Calu3 (cell line): ENCODE results near the gene TSPAN9. TPM values are rescaled to one million over a fixed set of nuclear protein-coding genes. Genes with fewer than 3 reads are reported as not detected.

Source experiments
- BruUV-seq: library from RNA; stranded (reverse); fragments of 400-500 nt; replicated peaks from 2 replicates; lab custom pipeline; 2021; lab: Mats Ljungman, UMichigan
- CTCF ChIA-PET: fragments of 300-600 bp; sonication (Branson Sonifier 250); formaldehyde crosslinking; loops from one replicate; lab custom pipeline; 2022; ENCODE audit warnings: antibody characterized with exemption; lab: Charles Lee
- DNase-seq: peaks from one replicate; pipeline ENCODE4 v3.0.0; 2022
- H3K27ac Mint-ChIP-seq: one replicate; pipeline ENCODE4 v1.8.0; 2022; ENCODE audit warnings: mixed read lengths; ENCODE audit not compliant: unreplicated experiment
- H3K27me3 Mint-ChIP-seq: one replicate; pipeline ENCODE4 v1.8.0; 2022; ENCODE audit warnings: mixed read lengths; ENCODE audit not compliant: unreplicated experiment
- H3K36me3 Mint-ChIP-seq: one replicate; pipeline ENCODE4 v1.8.0; 2022; ENCODE audit warnings: mild to moderate bottlenecking, moderate library complexity, mixed read lengths; ENCODE audit not compliant: insufficient read depth, unreplicated experiment
- H3K4me1 Mint-ChIP-seq: one replicate; pipeline ENCODE4 v1.8.0; 2022; ENCODE audit warnings: mild to moderate bottlenecking, low read depth, mixed read lengths; ENCODE audit not compliant: unreplicated experiment
- H3K4me3 Mint-ChIP-seq: one replicate; pipeline ENCODE4 v1.8.0; 2022; ENCODE audit warnings: mild to moderate bottlenecking, low read depth, moderate library complexity, mixed read lengths; ENCODE audit not compliant: unreplicated experiment
- H3K9me3 Mint-ChIP-seq: one replicate; pipeline ENCODE4 v1.8.0; 2022; ENCODE audit warnings: low read depth, mixed read lengths; ENCODE audit not compliant: unreplicated experiment
- intact Hi-C: fragments of 100-400 bp; cut with micrococcal nuclease; formaldehyde crosslinking; loops from one replicate; pipeline ENCODE4 v1.10.0; 2022; ENCODE audit not compliant: unreplicated experiment
- total RNA-seq: library from RNA; stranded (reverse); gene quantifications from 2 replicates; pipeline ENCODE4 v1.2.3, GENCODE V29; 2022
- TF ChIP-seq, protein P1 (sequence below): fragments of 200-600 bp; IDR thresholded peaks from one replicate; pipeline ENCODE4 v1.8.0; 2022; ENCODE audit warnings: antibody characterized with exemption; ENCODE audit not compliant: unreplicated experiment

The TSPAN9 gene
- total RNA-seq, 1 experiment from 2014 or later = 6.0 TPM

DNA sequence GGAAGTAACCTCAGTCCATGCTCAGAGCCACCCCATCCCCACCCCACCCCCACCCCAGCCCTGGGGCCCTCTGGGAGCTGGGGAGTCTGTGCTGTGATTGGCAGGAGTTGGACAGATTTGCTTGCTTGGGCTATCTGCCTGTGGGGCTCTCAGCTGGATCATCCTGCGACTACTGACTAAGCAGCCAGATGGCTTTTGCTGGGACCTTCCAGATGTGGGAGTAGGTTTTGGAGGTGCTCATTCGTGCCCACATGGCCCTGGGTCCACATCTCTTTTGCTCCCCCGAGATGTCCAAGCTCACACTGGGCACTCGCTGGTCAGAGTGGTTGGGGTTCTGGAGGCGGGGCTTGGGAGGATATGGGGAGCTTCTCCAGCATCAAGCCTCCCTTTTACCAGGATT, 138.9 kb downstream of the TSPAN9 start:
- H3K36me3 Mint-ChIP-seq = peaks cover 5% of the 10 kb centered on the region
- no peaks in the 10 kb centered on the region for H3K9me3 Mint-ChIP-seq
- H3K27me3 Mint-ChIP-seq = peaks cover 36% of the 10 kb centered on the region
- no peak overlapping the region for H3K4me3 Mint-ChIP-seq
- TF ChIP-seq, protein P1, sequence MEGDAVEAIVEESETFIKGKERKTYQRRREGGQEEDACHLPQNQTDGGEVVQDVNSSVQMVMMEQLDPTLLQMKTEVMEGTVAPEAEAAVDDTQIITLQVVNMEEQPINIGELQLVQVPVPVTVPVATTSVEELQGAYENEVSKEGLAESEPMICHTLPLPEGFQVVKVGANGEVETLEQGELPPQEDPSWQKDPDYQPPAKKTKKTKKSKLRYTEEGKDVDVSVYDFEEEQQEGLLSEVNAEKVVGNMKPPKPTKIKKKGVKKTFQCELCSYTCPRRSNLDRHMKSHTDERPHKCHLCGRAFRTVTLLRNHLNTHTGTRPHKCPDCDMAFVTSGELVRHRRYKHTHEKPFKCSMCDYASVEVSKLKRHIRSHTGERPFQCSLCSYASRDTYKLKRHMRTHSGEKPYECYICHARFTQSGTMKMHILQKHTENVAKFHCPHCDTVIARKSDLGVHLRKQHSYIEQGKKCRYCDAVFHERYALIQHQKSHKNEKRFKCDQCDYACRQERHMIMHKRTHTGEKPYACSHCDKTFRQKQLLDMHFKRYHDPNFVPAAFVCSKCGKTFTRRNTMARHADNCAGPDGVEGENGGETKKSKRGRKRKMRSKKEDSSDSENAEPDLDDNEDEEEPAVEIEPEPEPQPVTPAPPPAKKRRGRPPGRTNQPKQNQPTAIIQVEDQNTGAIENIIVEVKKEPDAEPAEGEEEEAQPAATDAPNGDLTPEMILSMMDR = no peak
- H3K4me1 Mint-ChIP-seq = no peaks in the 10 kb centered on the region
- no TSS peak for BruUV-seq
- no peak overlapping the region for H3K27ac Mint-ChIP-seq
- CTCF ChIA-PET = no interaction called here
- intact Hi-C loops = no loop called here
- DNase-seq = no peak

DNA sequence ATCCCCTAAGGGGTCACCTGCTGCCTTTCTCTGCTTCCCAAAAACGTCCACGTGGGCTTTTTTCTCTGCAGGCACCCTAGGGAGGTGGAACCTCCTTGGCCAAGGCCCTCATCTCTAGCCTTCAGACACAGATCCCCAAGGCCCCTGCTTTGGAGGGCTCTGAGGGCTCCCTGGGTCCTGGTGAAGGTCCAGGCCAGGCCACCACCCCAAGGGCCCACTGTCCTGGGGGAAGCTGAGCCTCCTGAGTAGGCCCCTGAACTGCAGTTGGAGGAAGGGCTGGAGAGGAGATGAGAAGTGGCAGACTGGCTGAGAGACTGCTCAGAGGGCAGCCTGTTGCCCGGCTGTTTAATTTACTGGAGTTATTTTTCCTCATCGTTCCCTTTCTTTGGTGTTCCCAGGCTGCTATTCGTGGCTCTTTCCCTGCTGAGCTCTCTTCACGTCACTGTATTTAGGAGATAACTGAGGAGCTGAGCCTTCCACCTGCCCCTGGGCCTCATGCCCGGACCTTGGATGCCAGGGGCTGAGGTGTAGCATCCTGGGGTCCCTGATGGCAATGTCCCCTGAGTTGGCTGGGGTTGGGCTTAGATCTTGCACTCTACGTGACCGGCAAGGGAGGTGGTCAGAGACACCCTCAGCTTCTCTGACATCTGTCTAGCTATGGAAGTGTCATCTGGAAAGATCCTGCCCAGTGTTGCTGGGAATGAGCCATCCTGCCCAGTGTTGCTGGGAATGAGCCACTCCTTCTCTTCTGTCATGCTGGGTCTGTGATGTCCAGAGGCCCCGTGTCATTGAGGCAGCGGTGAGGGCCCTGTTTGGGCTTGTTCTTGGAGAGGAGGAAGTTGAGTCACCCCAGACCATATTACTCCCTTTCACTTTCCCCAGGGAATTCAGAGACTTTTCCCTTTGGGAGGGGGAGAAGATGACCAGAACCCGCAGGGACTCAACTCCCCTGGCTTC, 139.8 kb downstream of the TSPAN9 start:
- Mint-ChIP-seq H3K27ac (no peak overlapping the region), H3K4me1 (no peaks in the 10 kb centered on the region), H3K4me3 (no peak overlapping the region), H3K9me3 (no peaks in the 10 kb centered on the region), H3K27me3 (peaks cover 34% of the 10 kb centered on the region), H3K36me3 (peaks cover 5% of the 10 kb centered on the region)
- DNase-seq = no peak
- intact Hi-C loops = no loop called here
- no TSS peak for BruUV-seq
- TF ChIP-seq, protein P1 = no peak
- CTCF ChIA-PET = no interaction called here

DNA sequence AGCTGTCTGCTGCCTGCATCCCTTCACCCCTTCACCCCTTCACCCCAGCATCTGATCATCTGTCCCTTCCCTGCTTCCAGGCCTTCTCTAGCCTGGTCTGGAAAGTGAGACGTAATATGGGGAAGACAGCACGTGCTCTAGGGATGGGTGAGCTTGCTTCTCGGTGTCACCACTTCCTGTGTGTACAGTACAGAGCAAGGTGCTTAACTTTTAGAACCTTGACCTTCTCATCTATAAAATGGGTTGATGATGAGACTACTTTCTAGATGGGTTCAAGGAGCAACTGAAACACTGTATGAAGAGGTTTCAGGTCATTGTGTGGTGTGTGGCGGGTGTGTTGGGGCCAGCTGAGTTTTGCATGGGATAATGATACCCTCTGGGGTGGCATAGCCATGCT, 140.5 kb downstream of the TSPAN9 start:
- peaks cover 5% of the 10 kb centered on the region for H3K36me3 Mint-ChIP-seq
- TF ChIP-seq, protein P1 = no peak
- BruUV-seq = no TSS peak
- peaks cover 27% of the 10 kb centered on the region for H3K27me3 Mint-ChIP-seq
- intact Hi-C loops = no loop called here
- H3K9me3 Mint-ChIP-seq = no peaks in the 10 kb centered on the region
- CTCF ChIA-PET = interaction anchor here (1.4 kb wide), 1 partner anchor 11 kb away, joined by 4 read pairs; no protein-coding TSS in a partner anchor
- DNase-seq = no peak
- no peak overlapping the region for H3K27ac Mint-ChIP-seq
- no peaks in the 10 kb centered on the region for H3K4me1 Mint-ChIP-seq
- no peak overlapping the region for H3K4me3 Mint-ChIP-seq

DNA sequence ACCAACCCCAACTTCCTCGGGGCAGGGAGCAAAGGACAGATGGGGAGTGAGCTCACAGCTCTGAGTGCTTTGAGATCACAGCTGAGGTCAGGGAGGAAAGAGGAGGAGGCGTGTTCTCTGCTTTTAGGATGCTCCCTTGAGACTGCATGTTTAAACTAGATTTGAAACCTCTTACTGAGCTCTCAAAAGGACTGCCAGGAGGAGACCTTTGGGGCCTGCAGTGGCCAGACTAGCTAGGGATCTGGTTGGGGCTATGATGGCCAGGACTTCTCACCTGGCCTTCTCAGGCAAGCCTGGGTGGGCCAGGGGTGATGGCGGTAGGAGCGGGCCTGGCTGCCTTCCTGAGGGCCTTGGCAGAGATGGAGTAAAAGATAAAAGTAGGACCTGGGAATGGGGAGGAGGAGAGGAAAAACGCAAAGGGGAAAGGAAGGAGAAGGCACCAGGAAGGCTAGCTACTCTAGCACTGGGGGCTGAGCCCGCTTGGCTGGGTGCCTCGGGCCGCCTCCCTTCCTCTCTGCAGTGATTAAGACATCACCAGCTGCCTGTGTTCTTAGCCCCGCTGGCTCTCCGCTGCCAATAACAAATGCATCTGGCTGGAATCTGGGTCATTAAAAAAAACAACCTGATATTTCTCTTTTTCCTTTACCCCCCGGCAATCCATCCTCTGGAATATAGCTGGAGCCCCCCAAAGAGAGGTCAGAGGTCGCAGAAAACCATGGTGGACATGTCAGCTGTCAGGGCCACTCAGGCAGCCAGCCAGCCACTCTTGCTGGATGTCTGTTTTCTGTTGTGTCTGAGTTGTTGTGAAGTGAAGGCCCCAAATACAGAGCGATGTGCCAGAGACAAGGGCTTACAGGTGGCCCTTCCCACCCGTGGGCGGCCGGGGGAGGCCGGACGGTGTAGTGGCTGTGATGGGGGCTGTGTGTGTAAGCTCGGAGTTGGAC, 141.3 kb downstream of the TSPAN9 start:
- intact Hi-C loops = no loop called here
- Mint-ChIP-seq H3K27ac (no peak overlapping the region), H3K4me1 (no peaks in the 10 kb centered on the region), H3K9me3 (no peaks in the 10 kb centered on the region), H3K36me3 (peaks cover 5% of the 10 kb centered on the region), H3K4me3 (no peak overlapping the region), H3K27me3 (peaks cover 24% of the 10 kb centered on the region)
- no peak for DNase-seq
- BruUV-seq = no TSS peak
- TF ChIP-seq, protein P1 = no peak
- CTCF ChIA-PET = interaction anchor here (1.4 kb wide), 1 partner anchor 12 kb away, joined by 4 read pairs; no protein-coding TSS in a partner anchor
